ENCODE data around the gene CWF19L2. TPM values are rescaled to one million over a fixed set of nuclear protein-coding genes. Genes with fewer than 3 reads are reported as not detected.

The CWF19L2 gene
- polyA plus RNA-seq, 12 donors: 8.9 to 12.9 (median 11.6) TPM; not detected in 1

DNA sequence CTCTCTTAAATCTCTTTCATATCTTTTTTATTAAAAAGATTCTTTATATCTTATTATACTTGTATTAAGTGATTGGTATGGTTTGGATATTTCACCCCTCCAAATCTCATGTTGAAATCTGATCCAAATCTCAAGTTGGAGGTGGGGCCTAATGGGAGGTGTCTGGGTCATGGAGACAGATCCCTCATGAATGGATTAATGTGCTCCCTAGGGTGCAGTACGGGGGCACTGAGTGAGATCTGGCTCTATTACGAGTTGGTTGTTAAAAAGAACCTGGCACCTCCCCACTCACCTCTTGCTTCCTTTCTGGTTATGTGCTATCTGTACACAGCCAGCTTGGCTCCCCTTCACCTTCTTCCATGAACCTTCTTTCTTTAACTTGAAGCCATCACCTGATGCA, 149.6 kb downstream of the CWF19L2 start:
- no peak for DNase-seq

- no peak for DNase-seq
Observed at GRCh38 chr11:107301878-107302277, 155.7 kb downstream of the CWF19L2 start.

DNA sequence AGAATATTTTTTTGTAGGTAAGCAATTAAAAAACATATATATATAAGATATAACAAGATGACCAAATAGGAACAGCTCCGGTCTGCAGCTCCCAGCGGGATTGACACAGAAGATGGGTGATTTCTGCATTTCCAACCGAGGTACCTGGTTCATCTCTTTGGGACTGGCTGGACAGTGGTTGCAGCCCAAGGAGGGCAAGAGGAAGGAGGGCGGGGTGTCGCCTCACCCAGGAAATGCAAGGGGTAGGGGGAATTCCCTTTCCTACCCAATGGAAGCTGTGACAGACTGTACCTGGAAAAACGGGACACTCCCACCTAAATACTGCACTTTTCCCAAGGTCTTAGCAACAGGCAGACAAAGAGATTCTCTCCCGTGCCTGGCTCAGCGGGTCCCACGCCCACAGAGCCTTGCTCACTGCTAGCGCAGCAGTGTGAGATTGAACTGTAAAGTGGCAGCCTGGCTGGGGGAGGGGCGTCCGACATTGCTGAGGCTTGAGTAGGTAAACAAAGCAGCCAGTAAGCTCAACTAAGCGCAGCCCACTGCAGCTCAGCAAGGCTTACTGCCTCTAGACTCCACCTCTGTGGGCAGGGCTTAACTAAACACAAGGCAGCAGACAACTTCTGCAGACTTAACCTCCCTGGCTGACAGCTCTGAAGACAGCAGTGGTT, 163.8 kb downstream of the CWF19L2 start:
- DNase-seq: no peak

GRCh38 chr11:107282195-107282594, 175.4 kb downstream of the CWF19L2 start:
- no peak for DNase-seq

Other genes starting within 250 kb of the CWF19L2 start
- gene ALKBH8, start 107.9 kb upstream of the CWF19L2 start, polyA plus RNA-seq (ENCODE audit: insufficient read length in 12 of 12): 10 to 100 TPM in 3 of 12 donors, 1 to 10 TPM in 8, not detected in 1; 7.3 to 11.9 (median 9.3) TPM
- 1 to 10 TPM in 11 of 12 donors, not detected in 1; 3.7 to 9.3 (median 4.5) TPM for gene ELMOD1, start 133.3 kb upstream of the CWF19L2 start, polyA plus RNA-seq (ENCODE audit: insufficient read length in 12 of 12)